Hepatic stellate cell (primary cell): ENCODE data around the gene ACLY.

ENCODE experiments used
- DNase-seq: peaks from one replicate; pipeline ENCODE4 v3.0.0; 2011; ENCODE audit warnings: low spot score

The ACLY gene

DNA sequence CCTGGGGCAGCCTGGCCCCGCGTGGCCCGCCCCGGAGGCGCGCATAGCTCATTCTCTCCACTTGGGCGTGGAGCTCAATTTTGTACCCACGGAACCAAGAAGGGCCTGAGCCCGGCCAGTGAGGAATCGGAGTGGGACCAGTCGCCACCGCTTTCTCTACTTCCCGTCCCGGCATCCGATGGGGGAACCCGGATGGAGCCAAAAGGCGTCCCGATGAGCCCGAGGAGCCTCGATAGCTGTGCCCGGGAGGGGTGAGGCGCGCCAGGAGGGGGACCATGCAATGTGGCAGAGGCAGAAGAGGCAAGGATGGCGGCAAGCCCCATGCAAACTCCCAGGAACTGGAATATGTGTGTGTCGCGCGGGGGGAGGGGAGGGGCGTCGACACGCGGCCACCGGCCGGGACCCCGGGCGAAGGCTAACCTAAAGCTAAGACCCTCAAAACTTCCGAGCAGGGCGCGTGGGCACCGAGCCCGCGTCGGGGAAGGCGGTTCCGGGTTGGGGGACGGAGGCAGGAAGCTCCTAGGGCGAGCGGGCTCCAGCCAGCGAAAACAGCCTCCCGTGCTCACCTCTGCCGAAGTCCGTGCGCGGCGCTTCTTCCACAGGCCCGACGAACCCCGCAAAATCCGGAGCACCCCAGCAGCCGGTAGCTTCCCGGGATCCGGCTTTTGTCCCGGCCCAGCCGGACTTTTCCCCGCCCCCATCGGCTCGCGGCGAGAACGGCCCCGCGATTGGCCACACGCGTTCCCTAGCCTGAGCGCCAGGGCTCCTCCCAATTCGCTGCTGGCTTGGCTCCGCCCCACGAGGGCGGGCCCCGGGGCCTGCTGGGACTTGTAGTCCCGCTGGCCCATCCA is at the start of gene ACLY:
TSS of gene ACLY (minus strand) at position 638 of the 851 bp plus-strand sequence. CDS start 5,078 bp downstream, outside the sequence.
- peak; percentile 71 for DNase-seq

DNA sequence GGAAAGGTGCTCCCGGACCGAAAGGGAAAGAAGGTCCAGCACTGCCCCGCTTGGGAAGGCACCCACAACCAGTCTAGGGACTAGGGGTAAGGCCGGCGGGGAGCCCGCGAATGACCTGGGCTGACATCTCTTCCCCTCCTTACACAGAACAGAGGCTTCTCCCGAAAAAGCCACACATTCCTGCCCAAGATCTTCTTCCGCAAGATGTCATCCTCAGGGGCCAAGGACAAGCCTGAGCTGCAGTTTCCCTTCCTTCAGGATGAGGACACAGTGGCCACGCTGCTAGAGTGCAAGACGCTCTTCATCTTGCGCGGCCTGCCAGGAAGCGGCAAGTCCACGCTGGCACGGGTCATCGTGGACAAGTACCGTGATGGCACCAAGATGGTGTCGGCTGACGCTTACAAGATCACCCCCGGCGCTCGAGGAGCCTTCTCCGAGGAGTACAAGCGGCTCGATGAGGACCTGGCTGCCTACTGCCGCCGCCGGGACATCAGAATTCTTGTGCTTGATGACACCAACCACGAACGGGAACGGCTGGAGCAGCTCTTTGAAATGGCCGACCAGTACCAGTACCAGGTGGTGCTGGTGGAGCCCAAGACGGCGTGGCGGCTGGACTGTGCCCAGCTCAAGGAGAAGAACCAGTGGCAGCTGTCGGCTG is 49.3 kb upstream of the ACLY start:
- no peak for DNase-seq

DNA sequence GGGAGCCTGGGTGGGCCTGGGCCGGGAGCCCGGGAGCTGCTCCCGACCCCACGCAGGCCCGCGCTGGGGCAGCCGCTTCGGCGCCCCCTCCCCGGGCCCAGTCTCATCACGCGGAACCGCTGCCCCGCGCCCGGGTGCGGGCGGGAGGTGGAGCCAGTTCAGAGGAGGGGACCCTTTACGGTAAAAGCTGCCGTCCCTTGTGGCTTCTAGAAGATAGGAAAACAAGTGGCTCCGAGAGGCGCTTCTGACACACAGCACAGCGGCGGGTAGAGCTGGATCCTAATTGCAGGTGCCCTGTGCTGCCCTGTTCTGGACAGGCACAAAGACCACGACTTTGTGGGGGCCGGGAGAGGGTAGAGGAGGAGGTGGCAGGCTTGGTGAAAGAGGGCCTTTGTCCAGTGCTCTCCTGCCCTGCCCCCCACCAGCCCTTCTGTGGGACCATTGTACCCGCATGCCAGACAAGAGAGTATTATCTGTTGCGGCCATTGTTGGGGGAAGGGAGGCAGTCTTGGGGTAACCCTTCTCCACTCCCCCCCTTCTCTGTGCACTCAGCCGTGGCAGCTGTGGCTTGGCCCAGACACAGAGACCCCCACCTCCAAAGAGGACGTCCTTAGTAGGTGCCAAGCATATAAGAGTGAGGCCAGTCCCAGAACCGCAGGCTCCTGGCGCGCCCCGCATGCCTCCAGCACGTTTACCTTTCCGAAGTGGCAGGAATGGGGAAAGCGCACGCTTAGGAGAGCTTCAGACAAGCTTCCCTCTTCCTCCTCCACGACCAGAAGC is 48.6 kb upstream of the ACLY start:
- no peak for DNase-seq

DNA sequence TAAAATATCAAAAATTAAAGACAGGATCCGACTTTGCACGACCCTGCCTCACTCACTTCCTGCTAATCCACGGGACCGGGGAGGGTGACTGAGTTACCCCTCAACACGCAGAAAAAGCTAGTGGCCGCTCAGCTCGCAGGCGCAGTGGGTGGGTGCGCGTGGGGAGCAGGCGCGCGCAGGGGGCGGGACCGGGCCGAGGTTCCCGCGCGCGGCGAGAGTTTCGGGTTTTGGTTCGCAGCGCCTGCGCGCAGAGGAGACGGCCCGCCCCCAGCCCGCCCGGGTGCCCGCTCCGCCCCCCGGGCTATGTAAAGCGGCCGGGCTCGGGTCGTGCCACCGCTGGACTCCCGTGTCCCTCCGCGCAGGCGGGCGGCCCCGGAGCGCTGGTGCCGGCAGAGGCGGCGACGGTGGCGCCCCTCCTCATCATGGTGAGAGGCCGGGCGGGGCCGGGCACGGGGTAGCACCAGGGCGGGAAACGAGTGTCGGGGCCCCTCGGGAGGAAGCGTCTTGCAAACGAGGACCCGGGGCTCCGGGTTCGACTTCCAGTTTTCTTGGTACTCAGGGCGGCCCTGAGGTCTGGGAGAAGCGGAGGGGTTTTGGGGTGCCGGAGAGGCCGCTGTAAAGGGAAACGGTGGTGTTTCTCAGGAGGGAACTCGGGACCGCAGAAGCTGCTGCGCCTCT is 47.9 kb upstream of the ACLY start, which contains the start of gene CNP:
TSS of gene CNP (plus strand) at position 333 of the 678 bp plus-strand sequence. CDS start at position 423, 90 bp downstream.
- DNase-seq = peak; percentile 98

DNA sequence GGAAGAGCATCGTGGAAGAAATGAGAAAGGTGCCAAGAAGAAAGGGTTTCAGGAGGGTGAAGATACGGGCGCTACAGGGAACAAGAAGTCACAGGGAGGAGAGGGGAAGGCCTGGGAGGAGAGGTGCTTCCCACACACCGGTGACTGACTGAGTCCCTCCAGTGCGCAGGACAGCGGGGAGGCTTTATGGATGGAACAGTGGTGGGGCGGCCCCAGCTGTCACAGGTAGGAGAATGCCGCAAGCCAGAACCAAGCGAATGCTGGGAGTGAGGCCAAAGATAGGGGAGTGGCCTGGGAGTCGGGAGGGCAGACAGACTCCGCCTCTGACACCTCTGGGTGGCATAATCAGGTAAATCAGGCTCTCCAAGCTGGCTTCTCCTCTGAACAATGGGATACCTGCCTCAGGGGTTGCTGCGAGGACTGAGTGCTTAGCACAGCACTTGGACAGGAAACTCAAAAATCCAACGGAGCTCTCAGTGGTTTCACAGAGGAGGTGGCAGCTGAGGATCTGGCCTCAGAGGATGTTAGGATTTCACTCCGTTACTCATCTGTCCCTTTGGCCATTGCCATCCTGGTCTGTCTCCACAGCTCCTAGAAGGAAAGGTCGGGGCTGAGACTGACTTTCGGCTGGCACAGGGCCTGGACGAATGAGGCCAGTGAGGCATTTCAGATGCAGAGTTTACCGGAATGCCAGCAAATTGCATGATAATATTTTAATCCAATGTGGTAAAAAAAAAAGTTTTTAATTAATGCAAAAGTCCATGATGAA is 47.1 kb upstream of the ACLY start:
- DNase-seq = peak; percentile 57

DNA sequence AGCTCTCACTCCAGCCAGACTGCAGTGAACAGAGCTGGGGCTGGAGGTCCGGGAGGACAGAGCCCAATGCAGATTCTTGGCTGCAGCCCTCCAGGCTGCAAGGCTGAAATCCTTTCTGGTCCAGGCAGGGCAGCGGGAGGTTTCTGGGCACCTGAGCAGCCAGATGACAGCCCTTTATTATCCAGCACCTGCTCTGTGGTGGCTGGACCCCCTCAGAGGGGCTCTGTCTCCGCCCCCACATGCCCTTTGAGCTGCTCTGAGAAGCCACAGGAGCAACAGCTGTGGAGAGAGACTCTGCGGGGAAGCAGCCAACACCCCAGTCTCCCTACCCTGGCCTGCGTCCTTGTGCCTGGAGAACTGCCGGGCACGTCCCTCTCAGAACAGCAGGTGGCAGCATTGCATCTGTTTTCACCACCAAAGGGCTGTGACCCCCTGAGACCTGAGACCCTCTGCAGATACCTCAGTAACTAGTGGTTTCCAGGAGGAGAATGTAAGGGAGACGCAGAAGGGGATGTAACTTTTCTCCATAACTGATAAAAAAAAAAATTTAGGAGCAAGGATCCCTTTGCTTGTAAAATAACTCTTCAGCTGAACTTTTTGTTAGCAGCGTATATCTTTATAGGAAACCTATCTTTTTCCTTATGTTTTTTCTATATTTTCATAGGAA is 44.1 kb upstream of the ACLY start:
- peak; percentile 81 for DNase-seq

DNA sequence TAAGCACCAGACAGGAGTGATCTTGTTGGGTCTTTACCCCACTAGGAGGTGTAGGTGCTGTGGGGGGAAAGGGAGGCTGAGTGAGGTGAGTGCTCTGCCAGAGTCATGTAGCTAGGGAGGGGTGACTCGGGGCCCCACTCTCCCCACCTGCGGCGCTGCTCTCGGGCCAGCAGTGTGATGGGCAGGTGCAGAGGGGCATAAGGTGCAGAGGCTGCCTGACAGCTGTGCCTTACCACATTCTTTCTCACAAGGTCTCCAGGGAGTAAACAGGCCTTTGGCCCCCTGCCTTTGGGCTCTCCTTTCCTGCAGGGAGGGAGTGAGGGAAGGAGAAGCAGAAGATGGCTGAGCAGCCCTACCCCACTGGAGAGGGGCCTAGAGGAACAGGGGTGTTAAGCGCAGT is 43.4 kb upstream of the ACLY start:
- DNase-seq = no peak

DNA sequence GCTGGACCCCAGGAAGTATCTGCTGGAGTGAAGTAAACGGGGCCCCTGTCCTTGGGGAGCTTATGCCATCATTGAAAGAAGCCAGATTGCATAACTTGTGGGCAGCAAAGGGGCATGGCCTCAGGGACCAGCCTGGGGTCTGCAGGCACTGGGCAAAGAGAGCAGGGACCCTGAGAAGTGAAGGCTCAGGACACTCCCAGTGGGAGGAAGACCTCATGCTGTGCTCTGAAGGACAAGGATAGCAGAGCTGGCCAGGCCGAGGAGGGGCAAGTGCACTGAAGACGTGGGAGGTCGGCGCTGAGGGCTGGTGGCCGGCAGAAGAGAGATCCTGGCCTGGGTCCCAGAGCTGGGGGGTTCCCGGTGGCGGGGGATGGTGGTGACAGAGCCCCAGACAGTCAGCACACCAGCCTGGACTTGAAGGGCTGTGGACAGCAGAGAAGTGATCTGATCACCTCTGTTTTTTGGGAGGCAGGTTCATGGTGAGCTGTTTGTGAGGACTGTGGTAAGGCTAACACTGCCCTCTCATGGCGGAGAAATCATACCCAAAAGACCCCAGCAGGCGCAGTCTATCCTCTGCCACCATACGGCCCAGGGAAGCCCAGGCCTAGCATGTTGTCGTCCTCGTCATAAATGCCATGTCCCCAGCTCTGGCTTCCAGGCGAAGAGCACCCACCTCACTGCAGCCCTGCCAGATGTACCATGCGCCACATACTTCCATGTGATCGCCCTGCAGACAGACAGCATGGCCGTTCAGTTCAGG is 40.8 kb upstream of the ACLY start:
- peak; percentile 68 for DNase-seq

DNA sequence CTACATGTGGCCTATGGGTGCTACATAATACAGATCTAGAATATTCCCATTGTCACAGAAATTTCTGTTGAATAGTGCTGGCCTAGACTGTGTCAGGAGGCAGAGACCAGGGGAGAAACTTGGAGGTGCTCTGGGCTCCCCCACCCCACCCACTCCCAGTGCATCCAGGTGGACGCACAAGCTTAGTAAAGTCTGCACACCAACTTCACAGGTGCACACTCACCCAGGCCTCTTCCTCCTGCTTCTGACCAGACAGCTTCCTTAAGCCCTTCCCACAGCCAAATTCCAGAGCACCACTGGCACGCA is 40.2 kb upstream of the ACLY start:
- DNase-seq = no peak

DNA sequence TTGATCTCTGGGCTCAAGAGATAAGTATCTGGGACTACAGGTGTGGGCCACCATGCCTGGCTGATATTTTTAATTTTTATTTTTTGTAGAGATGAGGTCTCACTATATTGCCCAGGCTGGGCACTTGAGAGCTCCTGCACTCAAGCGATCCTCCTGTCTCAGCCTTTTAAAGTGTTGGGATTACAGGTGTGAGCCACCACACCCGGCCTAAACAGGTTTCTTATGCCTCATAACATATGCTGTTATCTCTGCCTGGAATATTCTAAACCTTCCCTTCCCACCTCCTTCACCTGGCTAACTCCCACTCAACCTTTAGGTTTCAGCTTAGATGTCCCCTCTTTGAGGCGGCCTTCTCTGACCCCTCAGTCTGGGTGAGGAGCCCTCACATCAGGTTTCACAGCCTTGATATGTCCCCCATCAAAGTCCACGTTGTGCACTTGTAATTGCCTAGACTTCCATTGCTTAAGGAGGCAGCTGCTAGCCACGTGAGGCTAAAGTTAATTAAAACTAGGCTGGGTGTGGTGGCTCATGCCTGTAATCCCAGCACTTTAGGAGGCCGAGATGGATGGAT is 39.2 kb upstream of the ACLY start:
- no peak for DNase-seq

DNA sequence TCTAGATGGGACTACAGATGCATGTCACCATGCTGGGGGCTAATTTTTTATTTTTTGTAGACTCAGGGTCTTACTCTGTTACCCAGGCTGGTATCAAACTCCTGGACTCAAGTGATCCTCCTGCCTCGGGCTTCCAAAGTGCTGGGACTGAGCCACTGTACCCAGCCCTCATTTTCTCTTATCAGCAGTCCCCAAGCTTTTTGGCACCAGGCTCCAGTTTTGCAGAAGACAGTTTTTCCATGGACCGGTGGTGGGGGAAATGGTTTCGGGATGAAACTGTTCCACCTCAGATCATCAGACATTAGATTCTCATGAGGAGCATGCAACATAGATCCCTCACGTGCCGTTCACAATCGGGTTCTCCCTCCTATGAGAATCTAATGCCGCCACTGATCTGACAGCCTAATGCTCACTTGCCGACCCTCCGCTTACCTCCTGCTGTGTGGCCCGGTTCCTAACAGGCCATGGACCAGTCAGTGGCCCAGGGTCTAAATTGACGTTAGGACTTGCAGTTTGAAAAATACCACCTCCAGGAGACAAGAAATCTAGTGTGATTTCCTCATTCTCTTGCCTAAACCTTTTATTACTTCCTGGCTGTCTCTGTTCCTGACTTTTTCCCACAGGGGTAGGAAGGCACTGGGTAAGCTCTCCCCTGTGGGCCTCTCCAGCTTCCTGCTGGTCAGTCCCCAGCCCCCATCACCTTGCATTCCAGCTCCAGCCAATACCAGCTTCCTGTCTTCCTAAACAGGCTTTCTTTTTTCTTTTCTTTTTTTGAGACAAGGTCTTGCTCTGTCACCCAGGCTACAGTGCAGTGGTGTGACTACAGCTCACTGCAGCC is 38.5 kb upstream of the ACLY start:
- no peak for DNase-seq

DNA sequence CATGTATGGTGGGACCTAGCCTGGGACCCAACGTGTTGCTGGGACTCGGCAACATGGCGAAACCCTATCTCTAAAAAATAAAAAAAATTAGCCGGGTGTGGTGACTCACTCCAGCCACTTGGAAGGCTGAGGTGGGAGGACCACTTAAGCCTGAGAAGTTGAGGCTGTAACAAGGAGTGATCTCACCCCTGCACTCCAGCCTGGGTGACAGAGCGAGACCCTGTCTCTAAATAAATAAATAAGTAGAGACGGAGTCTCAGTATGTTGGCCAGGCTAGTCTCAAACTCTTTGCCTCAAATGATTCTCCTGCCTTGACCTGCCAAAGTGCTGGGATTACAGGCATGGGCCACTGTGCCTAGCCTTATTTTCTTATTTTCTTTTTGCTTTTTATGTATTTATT is 37.8 kb upstream of the ACLY start:
- no peak for DNase-seq

DNA sequence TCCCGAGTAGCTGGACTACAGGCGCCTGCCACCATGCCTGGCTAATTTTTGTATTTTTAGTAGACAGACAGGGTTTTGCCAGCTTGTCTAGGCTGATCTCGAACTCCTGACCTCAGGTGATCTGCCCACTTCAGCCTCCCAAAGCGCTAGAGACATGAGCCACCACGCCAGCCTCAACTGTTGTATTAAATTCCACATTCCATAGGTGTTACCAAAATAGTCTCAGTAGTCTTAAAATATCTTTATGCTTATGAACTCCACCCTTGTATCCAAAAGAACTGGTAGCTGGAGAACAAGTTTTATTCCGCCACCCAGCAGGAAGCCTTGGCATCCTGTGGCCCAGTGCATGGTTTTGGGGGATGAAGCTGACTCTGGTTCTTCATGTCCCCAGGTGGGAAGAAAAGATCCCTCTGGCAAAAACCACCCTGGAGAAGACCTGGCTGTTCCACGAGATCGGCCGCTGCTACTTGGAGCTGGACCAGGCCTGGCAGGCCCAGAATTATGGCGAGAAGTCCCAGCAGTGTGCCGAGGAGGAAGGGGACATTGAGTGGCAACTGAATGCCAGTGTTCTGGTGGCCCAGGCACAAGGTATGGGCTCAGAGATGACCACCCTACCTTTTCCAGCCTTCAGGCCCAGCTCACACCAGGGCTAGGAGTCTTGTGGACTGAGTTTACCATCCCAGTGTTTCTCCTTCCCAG is 30.2 kb upstream of the ACLY start:
- DNase-seq = no peak

DNA sequence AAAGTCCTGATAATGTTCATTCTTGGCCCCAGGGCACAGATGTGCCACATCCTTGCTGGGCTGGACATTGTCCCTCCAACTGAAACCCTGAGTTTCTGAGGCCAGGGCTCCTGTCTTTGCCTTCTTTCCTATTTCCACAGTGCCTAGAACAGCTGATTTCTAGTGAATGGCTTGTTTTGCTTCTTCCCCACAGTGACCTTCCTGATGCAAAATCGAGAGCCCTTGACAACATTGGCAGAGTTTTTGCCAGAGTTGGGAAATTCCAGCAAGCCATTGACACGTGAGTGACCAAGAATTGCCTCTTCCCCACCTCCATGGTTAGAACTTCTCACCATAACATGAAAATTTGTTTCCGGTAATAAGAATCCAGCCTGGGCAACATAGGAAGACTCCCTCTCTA is 26.2 kb upstream of the ACLY start:
- no peak for DNase-seq

DNA sequence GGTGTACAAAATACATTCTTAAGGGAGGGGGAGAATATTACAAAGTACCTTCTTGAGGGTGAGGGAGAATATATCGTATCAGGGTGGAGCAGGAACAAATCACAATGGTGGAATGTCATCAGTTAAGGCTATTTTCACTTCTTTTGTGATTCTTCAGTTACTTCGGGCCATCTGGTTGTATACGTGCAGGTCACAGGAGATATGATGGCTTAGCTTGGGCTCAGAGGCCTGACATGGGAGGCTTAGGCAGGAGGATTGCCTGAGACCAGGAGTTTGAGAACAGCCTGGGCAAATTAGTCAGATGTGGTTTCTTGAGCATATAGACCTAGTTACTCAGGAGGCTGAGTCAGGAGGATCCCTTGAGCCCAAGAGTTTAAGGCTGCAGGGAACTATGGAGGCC is 24.7 kb upstream of the ACLY start:
- DNase-seq = no peak

DNA sequence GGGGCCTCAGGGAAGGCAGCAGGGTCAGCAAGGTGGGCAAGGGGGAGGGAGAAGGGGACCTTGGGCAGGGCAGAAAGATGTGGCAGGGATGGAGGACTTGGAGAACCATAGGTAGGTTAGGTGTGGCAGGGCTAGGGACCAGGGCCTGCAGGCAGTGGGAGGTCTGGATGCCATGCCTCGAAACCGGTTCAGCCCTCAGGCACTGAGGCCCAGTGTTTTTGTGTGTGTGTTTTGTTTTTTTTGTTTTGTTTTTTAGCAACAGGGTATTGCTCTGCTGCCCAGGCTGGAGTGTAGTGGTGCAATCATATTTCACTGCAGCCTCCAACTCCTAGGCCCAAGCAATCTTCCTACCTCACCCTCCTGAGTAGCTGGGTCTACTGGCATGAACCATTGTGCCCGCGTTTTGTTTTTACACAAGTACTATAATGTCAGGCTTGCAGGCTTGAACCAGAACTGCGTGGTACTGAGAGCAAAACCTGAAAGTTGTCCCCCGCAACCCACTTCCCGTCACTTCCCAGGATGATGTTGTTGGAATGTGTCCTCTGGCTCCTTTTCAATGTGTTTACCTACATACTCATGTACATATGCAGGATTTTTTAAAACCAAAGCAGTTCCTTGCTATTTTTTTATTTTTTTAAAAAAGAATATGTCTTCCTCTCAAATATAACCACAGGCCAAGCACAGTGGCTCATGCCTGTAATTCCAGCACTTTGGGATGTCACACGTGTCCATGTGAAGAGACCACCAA is 24.0 kb upstream of the ACLY start:
- DNase-seq = no peak

DNA sequence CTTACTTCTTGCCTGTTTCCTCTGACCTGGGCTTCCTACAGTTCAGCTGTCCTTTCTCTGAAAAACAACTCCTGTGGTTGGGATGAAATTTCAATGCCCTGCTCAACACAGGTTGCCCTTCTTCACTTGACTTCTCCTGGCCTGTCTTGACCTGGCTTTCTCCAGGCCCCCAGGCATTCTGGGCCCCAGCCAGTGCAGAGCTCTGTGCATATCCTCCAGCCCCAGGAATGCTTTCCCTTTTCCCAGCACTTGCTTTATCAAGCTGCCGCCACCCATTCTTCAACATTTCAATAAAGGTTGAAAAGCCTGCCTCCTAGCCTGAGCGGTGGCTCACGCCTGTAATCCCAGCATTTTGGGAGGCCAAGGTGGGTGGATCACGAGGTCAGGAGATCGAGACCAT is 22.4 kb upstream of the ACLY start:
- no peak for DNase-seq

DNA sequence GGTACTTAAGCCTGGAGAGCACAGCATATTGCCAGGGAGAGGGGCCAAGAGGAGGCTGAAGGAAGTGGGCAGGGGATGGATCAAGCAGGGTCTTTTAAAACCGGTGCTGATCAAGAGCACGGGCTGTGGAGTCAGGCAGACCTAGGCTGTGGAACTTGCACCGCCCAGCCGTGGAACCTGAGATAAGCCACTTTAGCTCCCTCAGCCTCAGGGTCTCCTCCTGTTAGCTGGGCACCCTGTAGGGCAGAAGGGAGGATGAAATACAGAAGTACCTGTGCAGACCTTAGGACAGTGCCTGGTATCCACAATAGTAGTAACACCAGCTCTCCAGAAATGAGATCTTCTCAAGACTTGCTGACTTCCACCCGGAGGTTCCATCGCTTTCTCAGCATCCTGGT is 20.9 kb upstream of the ACLY start:
- DNase-seq = no peak
